ENCODE measurements around the gene PRR5L. TPM values are rescaled to one million over a fixed set of nuclear protein-coding genes. Genes with fewer than 3 reads are reported as not detected.
A peak's percentile ranks its signal among the peaks of the same experiment; 100 is the strongest.

PRR5L gene
- total and polyA plus RNA-seq, 4 experiments from 2014 or later, result 10.1 to 62.7 (median 39.7) TPM

DNA sequence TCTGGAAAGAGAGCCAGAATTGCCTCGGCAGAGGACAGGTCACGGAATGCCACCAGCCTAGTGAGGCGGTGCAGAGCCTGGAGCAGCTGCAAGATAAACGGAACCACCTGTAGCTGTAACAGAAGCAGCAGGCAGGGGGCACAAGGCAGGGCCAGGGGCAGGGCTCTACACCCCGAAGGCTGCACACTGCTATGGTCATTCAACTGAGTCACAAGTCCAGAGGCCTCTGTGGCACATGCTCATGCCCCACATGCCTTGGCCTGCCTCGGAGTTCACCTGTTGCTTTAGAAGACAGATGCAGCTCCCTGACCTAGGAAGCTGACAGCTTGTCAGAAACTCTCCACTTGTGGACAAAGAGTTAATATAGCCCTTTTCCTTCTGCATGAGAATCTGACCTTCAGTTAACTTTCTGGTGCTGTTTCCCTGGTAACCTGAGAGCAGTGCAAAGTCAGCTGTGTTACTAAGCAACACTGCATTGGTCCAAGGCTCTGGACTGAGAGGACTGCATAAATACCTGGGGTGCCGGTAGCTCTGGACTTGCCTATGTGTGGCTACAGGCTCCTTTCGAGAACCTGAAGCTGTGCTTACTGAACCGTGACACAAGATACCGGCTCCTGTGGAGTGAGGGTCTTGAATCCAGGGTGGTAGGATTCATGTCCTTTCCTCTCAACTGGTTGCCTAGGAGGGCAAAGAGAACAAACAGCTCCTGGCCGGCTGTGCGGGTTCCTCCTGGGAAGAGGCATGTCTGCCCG lies 17.4 kb upstream of the PRR5L start:
- Histone ChIP-seq H3K9me3 (ENCODE audit: control insufficient read depth in 1 of 2, low read length in 2 of 2) (no peaks in the 10 kb centered on the region), H3K4me1 (ENCODE audit: insufficient read depth, low read length) (no peaks in the 10 kb centered on the region), H3K4me3 (ENCODE audit: low read length in 2 of 2) (no peak overlapping the region), H3K36me3 (ENCODE audit: insufficient read depth, low read length) (peaks cover 37% of the 10 kb centered on the region), H3K27ac (ENCODE audit: low read depth, low read length) (no peak overlapping the region), H3K27me3 (ENCODE audit: insufficient read depth, low read length) (no peaks in the 10 kb centered on the region)
- Mint-ChIP-seq H3K4me3 (no peak overlapping the region), H3K27me3 (no peaks in the 10 kb centered on the region), H3K9me3 (peaks cover 0 to 13% (median under 1%) of the 10 kb centered on the region in 8 donors), H3K4me1 (peaks cover 5 to 19% (median 8%) of the 10 kb centered on the region in 4 donors), H3K36me3 (peaks cover 64 to 70% of the 10 kb centered on the region in 2 donors), H3K27ac (peak overlapping the region in 1 of 7 donors; percentile 57)
- POLR2A ChIA-PET (ENCODE audit: partially characterized antibody), result no interaction called here
- CTCF ChIA-PET (ENCODE audit: partially characterized antibody), result interaction anchor here (2.3 to 3.2 kb wide), 2 partner anchors 12 to 13 kb away, joined by 7 to 15 read pairs; no protein-coding TSS in a partner anchor
- DNase-seq, result no peak
- intact Hi-C loops (cut with micrococcal nuclease), result no loop called here

DNA sequence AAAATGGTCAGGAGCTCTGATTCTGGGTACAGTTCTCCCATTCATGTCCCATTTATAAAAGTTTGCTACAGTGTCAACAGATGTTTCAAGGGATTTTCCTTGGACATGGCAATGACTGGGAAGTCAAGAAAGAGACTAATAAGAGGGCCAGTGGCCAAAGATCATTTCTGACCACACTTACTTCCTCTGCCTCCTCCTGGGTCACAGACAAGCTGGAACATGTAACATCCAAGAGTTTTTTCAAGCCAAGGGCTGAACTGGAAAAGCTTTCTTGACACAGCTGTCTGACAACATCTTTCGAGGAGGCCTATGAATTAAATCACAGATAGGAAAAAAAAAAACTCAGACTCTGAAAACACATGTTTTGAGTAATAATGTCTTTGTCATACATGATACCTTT lies 15.6 kb upstream of the PRR5L start:
- no peak for DNase-seq
- no peaks in the 10 kb centered on the region for H3K9me3 ChIP-seq (ENCODE audit: control insufficient read depth in 1 of 2, low read length in 2 of 2)
- Mint-ChIP-seq H3K9me3 (peaks cover 0 to 13% (median 0%) of the 10 kb centered on the region in 8 donors), H3K27me3 (no peaks in the 10 kb centered on the region), H3K27ac (no peak overlapping the region), H3K4me1 (peaks cover 16 to 37% (median 22%) of the 10 kb centered on the region in 4 donors), H3K36me3 (peaks cover 46 to 58% of the 10 kb centered on the region in 2 donors), H3K4me3 (no peak overlapping the region)
- ChIA-PET POLR2A (ENCODE audit: partially characterized antibody) (no interaction called here), CTCF (ENCODE audit: partially characterized antibody) (interaction anchor here (0.7 to 3.2 kb wide), 5 partner anchors 10 to 214 kb away, joined by 3 to 15 read pairs (median 4); no protein-coding TSS in a partner anchor)
- no peaks in the 10 kb centered on the region for H3K27me3 ChIP-seq (ENCODE audit: insufficient read depth, low read length)
- intact Hi-C loops (cut with micrococcal nuclease), result no loop called here
- H3K4me3 ChIP-seq (ENCODE audit: low read length in 2 of 2), result no peak overlapping the region
- H3K36me3 ChIP-seq (ENCODE audit: insufficient read depth, low read length), result peaks cover 25% of the 10 kb centered on the region
- no peak overlapping the region for H3K27ac ChIP-seq (ENCODE audit: low read depth, low read length)
- H3K4me1 ChIP-seq (ENCODE audit: insufficient read depth, low read length), result no peaks in the 10 kb centered on the region

DNA sequence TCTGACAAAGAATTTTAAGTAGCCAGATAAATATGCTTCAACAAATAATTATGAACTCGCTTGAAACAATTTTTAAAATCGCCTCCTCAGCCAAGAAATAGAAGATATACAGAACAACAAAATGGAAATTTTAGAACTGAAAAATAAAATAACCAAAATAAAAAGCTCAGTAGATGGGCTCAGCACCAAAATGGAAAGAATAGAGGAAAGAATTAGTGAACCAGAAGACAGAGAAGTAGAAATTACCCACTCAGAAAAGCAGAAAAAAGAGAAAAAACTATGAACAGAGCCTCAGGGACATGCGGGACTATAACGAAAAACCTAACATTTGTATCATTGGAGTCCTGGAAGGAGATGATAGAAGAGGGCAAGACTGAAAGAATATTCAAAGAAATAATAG lies 14.2 kb upstream of the PRR5L start:
- no peak for DNase-seq
- H3K27me3 Mint-ChIP-seq, result no peaks in the 10 kb centered on the region
- peaks cover 25 to 45% (median 26%) of the 10 kb centered on the region in 4 donors for H3K4me1 Mint-ChIP-seq
- no peak overlapping the region for H3K4me3 ChIP-seq (ENCODE audit: low read length in 2 of 2)
- H3K36me3 ChIP-seq (ENCODE audit: insufficient read depth, low read length), result peaks cover 13% of the 10 kb centered on the region
- H3K9me3 ChIP-seq (ENCODE audit: control insufficient read depth in 1 of 2, low read length in 2 of 2), result no peaks in the 10 kb centered on the region
- intact Hi-C loops (cut with micrococcal nuclease), result no loop called here
- no peak overlapping the region for H3K27ac ChIP-seq (ENCODE audit: low read depth, low read length)
- no peak overlapping the region for H3K27ac Mint-ChIP-seq
- ChIA-PET CTCF (ENCODE audit: partially characterized antibody) (interaction anchor here (1.0 to 1.6 kb wide), 2 partner anchors 197 to 212 kb away, joined by 3 to 4 read pairs; no protein-coding TSS in a partner anchor), POLR2A (ENCODE audit: partially characterized antibody) (no interaction called here)
- peaks cover 38 to 52% of the 10 kb centered on the region in 2 donors for H3K36me3 Mint-ChIP-seq
- peaks cover 0 to 13% (median 0%) of the 10 kb centered on the region in 8 donors for H3K9me3 Mint-ChIP-seq
- no peaks in the 10 kb centered on the region for H3K27me3 ChIP-seq (ENCODE audit: insufficient read depth, low read length)
- H3K4me3 Mint-ChIP-seq, result no peak overlapping the region
- no peaks in the 10 kb centered on the region for H3K4me1 ChIP-seq (ENCODE audit: insufficient read depth, low read length)

DNA sequence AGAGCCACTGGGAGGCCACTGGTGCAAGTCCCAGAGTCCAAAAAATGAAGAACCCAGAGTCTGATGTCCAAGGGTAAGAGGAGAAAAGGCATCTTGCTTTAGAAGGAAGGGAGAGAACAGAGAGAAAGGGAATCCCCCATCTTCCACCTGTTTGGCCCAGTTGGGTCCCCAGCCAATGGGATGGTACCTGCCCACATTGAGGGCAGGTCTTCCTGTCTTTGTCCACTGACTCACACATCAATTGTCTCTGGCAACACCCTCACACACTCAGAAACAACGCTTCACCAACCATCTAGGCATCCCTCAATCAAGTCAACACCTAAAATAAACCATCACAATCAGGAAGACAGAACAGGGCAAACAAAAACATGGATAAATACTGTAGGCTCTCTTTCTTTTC lies 13.2 kb upstream of the PRR5L start:
- Mint-ChIP-seq H3K36me3 (peaks cover 28 to 43% of the 10 kb centered on the region in 2 donors), H3K9me3 (peaks cover 0 to 13% (median 0%) of the 10 kb centered on the region in 8 donors), H3K4me3 (no peak overlapping the region), H3K27me3 (no peaks in the 10 kb centered on the region), H3K27ac (no peak overlapping the region), H3K4me1 (peaks cover 27 to 51% (median 31%) of the 10 kb centered on the region in 4 donors)
- Histone ChIP-seq H3K9me3 (ENCODE audit: control insufficient read depth in 1 of 2, low read length in 2 of 2) (no peaks in the 10 kb centered on the region), H3K36me3 (ENCODE audit: insufficient read depth, low read length) (peaks cover 13% of the 10 kb centered on the region), H3K4me3 (ENCODE audit: low read length in 2 of 2) (no peak overlapping the region), H3K27ac (ENCODE audit: low read depth, low read length) (no peak overlapping the region), H3K27me3 (ENCODE audit: insufficient read depth, low read length) (no peaks in the 10 kb centered on the region), H3K4me1 (ENCODE audit: insufficient read depth, low read length) (peaks cover 4% of the 10 kb centered on the region)
- intact Hi-C loops (cut with micrococcal nuclease), result no loop called here
- DNase-seq, result no peak
- ChIA-PET POLR2A (ENCODE audit: partially characterized antibody) (no interaction called here), CTCF (ENCODE audit: partially characterized antibody) (no interaction called here)

DNA sequence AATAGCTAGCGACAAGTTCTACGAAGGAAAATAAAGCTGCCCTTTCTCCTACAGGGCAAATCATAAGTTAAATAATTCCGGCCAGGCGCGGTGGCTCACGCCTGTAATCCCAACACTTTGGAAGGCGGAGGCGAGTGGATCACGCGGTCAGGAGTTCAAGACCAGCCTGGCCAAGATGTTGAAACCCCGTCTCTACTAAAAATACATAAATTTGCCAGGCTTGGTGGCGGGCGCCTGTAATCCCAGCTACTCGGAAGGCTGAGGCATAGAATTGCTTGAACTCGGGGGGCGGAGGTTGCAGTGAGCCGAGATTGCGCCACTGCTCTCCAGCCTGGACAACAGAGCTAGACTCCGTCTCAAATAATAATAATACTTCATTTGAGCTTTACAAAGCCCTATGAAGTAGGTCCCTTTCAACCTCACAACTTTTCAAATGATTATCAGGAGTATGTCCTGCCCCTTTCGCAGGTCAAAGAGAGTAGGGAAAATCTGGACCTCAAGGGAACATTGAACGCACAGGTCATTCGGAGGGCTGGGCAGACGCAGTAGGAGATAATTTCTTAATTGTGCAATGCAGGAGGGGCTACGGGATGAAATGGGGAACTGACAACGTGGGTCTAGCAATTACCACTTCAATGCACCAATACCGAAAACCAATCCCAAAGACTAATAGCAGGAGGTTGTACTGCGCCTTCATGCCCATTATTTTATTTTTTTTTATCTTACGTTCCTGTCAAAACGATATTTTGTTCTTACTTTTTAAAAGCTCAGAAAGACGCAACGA lies 7.5 kb upstream of the PRR5L start:
- peak in 1 of 5 donors; percentile 6 for DNase-seq
- H3K27ac ChIP-seq (ENCODE audit: low read depth, low read length), result peak overlapping the region; percentile 31
- ChIA-PET CTCF (ENCODE audit: partially characterized antibody) (interaction anchor here (1.4 to 10.1 kb wide), 6 partner anchors 15 to 221 kb away, joined by 3 to 139 read pairs (median 14); partner anchors contain the start of gene TRAF6), POLR2A (ENCODE audit: partially characterized antibody) (interaction anchor here (1.4 to 2.4 kb wide), 5 partner anchors 199 to 626 kb away, joined by 4 to 9 read pairs (median 5); partner anchors contain the start of genes TRAF6 and TRIM44)
- intact Hi-C loops (cut with micrococcal nuclease), result loop anchor here (1.0 to 5.0 kb wide), 5 partner anchors 89 to 1371 kb away; partner anchors contain the start of genes APIP, PDHX, TRAF6 and TRIM44
- peaks cover 29 to 52% (median 41%) of the 10 kb centered on the region in 4 donors for H3K4me1 Mint-ChIP-seq
- H3K4me3 ChIP-seq (ENCODE audit: low read length in 2 of 2), result peak overlapping the region; percentile 73 to 95
- H3K36me3 ChIP-seq (ENCODE audit: insufficient read depth, low read length), result no peaks in the 10 kb centered on the region
- no peaks in the 10 kb centered on the region for H3K27me3 Mint-ChIP-seq
- no peaks in the 10 kb centered on the region for H3K9me3 ChIP-seq (ENCODE audit: control insufficient read depth in 1 of 2, low read length in 2 of 2)
- H3K27me3 ChIP-seq (ENCODE audit: insufficient read depth, low read length), result no peaks in the 10 kb centered on the region
- H3K4me3 Mint-ChIP-seq, result peak overlapping the region; percentile 88 to 97 (median 95)
- peaks cover 4% of the 10 kb centered on the region in 2 donors for H3K36me3 Mint-ChIP-seq
- H3K9me3 Mint-ChIP-seq, result no peaks in the 10 kb centered on the region
- peak overlapping the region; percentile 49 to 96 (median 93) for H3K27ac Mint-ChIP-seq
- peaks cover 19% of the 10 kb centered on the region for H3K4me1 ChIP-seq (ENCODE audit: insufficient read depth, low read length)

DNA sequence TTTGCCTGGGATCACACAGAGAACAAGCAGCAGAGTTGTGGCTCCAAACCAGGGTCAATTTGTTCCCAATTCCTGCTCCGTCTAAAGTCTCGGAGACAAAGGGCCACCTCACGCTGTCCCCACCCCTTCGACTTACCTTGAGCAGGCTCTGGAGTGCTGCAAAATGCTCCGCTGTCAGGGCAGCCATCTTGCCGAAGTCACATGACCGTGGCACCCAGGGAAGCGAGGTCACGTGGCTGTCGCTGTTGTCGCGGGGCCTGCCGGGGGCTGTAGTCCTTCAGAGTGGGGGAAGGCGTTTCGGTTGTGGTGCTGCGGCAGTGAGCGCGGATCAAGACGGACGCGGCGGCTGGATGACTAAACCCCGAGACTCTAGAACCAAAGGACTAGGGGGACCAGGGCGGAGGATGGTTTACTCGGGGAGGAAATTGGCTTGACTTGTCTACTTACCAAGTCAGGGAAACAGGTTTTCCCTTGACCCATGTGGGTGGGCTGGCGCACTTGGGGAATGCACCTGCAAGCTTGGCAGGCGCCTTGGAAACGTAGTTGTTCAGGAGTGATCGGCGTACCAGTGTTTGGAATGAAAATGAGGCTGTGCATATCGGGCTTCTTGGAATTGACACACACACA lies 6.7 kb upstream of the PRR5L start, which contains the start of gene COMMD9:
Gene COMMD9, minus strand, starts transcription at position 199 of the 627 bp plus-strand sequence. Its CDS starts 12 bp downstream, at position 187.
- H3K36me3 ChIP-seq (ENCODE audit: insufficient read depth, low read length), result no peaks in the 10 kb centered on the region
- peaks cover 19% of the 10 kb centered on the region for H3K4me1 ChIP-seq (ENCODE audit: insufficient read depth, low read length)
- CTCF ChIA-PET (ENCODE audit: partially characterized antibody), result interaction anchor here (1.0 to 10.1 kb wide), 15 partner anchors 9 to 457 kb away, joined by 3 to 139 read pairs (median 5); partner anchors contain the start of gene TRAF6
- Mint-ChIP-seq H3K27me3 (no peaks in the 10 kb centered on the region), H3K4me1 (peaks cover 25 to 46% (median 37%) of the 10 kb centered on the region in 4 donors), H3K27ac (peak within 1 kb of the TSS; percentile 65 to 96 (median 93)), H3K36me3 (peaks cover 0 to 4% of the 10 kb centered on the region in 2 donors), H3K4me3 (peak within 1 kb of the TSS; percentile 88 to 97 (median 95)), H3K9me3 (no peaks in the 10 kb centered on the region)
- peak within 1 kb of the TSS; percentile 31 for H3K27ac ChIP-seq (ENCODE audit: low read depth, low read length)
- H3K27me3 ChIP-seq (ENCODE audit: insufficient read depth, low read length), result no peaks in the 10 kb centered on the region
- H3K4me3 ChIP-seq (ENCODE audit: low read length in 2 of 2), result peak within 1 kb of the TSS; percentile 73 to 95
- POLR2A ChIA-PET (ENCODE audit: partially characterized antibody), result interaction anchor here (1.0 to 2.4 kb wide), 9 partner anchors 198 to 627 kb away, joined by 3 to 9 read pairs (median 4); partner anchors contain the start of genes TRAF6 and TRIM44
- DNase-seq, result peak; percentile 89 to 96 (median 91)
- intact Hi-C loops (cut with micrococcal nuclease), result loop anchor here (1.0 to 5.0 kb wide), 5 partner anchors 88 to 1372 kb away; partner anchors contain the start of genes APIP, PDHX, TRAF6 and TRIM44
- H3K9me3 ChIP-seq (ENCODE audit: control insufficient read depth in 1 of 2, low read length in 2 of 2), result no peaks in the 10 kb centered on the region

Measured in CD4-positive, alpha-beta memory T cell (primary cell).